ENCODE results near the gene PSMB4. TPM values are rescaled to one million over a fixed set of nuclear protein-coding genes. Genes with fewer than 3 reads are reported as not detected.
"Not testable (repeated sequence)": the region's sequence is repeated elsewhere in the genome, so short reads cannot be mapped to it uniquely, and the experiment has no call there.

PSMB4 gene
- 100 to 1,000 TPM; 188 to 267 (median 213) TPM for total RNA-seq

GRCh38 chr1:151399324-151400171 lies at the start of gene PSMB4:
Gene PSMB4, plus strand, starts transcription at chr1:151399573. Its CDS starts 15 bp downstream, at chr1:151399588.
- WGBS, 2 donors, result 0 to 1% methylated on average over 63 of the region's 63 CpGs
- intact Hi-C loops (cut with DNase I; ENCODE audit: low total_unique reads), result no loop called here
- peak; percentile 91 to 96 for DNase-seq (ENCODE audit: low spot score in 2 of 2)
- TF ChIP-seq, protein P1, sequence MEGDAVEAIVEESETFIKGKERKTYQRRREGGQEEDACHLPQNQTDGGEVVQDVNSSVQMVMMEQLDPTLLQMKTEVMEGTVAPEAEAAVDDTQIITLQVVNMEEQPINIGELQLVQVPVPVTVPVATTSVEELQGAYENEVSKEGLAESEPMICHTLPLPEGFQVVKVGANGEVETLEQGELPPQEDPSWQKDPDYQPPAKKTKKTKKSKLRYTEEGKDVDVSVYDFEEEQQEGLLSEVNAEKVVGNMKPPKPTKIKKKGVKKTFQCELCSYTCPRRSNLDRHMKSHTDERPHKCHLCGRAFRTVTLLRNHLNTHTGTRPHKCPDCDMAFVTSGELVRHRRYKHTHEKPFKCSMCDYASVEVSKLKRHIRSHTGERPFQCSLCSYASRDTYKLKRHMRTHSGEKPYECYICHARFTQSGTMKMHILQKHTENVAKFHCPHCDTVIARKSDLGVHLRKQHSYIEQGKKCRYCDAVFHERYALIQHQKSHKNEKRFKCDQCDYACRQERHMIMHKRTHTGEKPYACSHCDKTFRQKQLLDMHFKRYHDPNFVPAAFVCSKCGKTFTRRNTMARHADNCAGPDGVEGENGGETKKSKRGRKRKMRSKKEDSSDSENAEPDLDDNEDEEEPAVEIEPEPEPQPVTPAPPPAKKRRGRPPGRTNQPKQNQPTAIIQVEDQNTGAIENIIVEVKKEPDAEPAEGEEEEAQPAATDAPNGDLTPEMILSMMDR (IDR thresholded peaks at IDR 0.05), result no peak
- TF ChIP-seq POLR2A (IDR thresholded peaks at IDR 0.05), result no peak
- H3K4me3 ChIP-seq (ENCODE audit: low read depth, poor library complexity, severe bottlenecking), result peak within 1 kb of the TSS; percentile 98

- WGBS, 2 donors, result 86 to 87% methylated on average over 9 of the region's 9 CpGs
- DNase-seq (ENCODE audit: low spot score in 2 of 2), result not testable (repeated sequence)
- intact Hi-C loops (cut with DNase I; ENCODE audit: low total_unique reads), result loop anchor here (2.0 kb wide), 1 partner anchor 142 kb away; no protein-coding TSS in a partner anchor
Measured at GRCh38 chr1:151350323-151350722, 49.0 kb upstream of the PSMB4 start.

DNA sequence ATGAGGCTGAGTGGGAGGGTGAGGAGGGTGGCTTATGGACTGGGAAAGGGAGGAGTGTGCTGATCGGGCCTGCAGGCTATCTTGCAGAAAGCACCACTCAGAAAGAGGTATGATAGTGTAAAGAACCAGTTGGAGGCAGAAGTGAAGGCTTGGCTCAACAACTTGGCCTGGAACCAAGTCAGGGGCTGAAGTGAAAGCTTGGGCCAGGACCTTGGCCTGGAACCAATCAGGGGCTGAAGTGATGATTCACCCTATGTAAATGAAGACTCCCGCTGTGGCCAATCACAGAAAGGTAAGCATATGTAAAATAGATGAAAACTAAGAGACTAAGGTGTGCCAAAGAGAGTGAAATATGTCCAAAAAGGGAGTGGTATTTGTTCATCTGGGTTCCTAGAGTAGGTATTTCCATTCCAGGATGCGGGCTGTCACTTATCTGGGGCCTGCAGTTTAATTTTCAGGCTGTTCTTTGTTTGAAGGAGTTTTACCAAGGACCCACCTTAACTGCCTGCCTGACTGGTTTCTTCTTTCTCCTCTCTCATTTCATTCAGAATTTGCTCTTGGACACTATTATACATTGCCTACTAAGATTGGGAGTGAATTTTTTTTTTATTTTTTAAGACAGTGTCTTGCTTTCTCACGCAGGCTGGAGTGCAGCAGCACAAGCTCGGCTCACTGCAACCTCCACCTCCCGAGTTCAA lies 47.2 kb upstream of the PSMB4 start:
- 91 to 93% methylated on average over 6 of the region's 6 CpGs for WGBS, 2 donors
- intact Hi-C loops (cut with DNase I; ENCODE audit: low total_unique reads), result no loop called here
- no peak overlapping the region for H3K4me3 ChIP-seq (ENCODE audit: low read depth, poor library complexity, severe bottlenecking)
- no peak for TF ChIP-seq POLR2A (IDR thresholded peaks at IDR 0.05)
- TF ChIP-seq, protein P1 (IDR thresholded peaks at IDR 0.05), result no peak
- DNase-seq (ENCODE audit: low spot score in 2 of 2), result no peak

More at GRCh38 chr1:151350323-151350722, 49.0 kb upstream of the PSMB4 start:
- not testable (repeated sequence) for H3K4me3 ChIP-seq (ENCODE audit: low read depth, poor library complexity, severe bottlenecking)

DNA sequence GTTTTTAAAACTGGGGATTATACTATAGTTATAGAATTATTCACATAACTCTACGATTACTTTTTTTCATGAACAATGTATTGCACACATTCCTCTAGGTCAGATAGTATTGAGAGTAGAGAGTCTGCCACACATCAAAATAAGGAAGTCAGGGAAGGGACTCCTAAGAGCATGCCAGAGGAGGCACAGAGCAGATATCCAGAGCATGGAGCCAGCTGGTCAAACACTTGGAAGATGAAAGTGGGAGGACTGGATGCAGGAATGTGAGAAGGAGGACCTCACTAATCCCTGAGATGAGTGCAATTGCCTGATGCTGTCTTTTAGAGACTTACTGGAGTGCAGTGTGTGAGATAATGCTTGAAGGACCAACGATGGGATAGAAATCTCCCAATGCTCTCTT lies 42.7 kb upstream of the PSMB4 start:
- intact Hi-C loops (cut with DNase I; ENCODE audit: low total_unique reads), result no loop called here
- no peak for DNase-seq (ENCODE audit: low spot score in 2 of 2)
- WGBS, 2 donors, result 55 to 61% methylated on average over 2 of the region's 2 CpGs
- TF ChIP-seq, protein P1 (IDR thresholded peaks at IDR 0.05), result no peak
- TF ChIP-seq POLR2A (IDR thresholded peaks at IDR 0.05), result no peak
- H3K4me3 ChIP-seq (ENCODE audit: low read depth, poor library complexity, severe bottlenecking), result no peak overlapping the region

DNA sequence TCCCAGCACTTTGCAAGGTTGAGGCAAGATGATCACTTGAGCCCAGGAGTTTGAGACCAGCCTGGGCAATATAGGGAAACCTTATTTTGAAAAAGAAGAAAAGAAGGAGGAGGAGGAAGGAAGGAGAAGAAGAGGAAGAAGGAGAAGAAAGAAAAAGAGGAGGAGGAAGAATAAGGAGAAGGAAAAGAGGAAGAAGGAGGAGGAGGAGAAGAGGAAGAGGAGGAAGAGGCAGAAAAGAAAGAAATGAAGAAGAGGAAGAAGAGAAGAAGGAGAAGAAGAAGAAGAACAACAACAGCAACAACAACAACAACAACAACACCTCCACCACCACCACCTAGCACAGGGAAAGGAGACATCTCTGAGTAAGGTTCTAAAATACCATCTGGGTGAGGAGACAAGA lies 37.5 kb upstream of the PSMB4 start:
- no peak for TF ChIP-seq POLR2A (IDR thresholded peaks at IDR 0.05)
- TF ChIP-seq, protein P1 (IDR thresholded peaks at IDR 0.05), result no peak
- no peak overlapping the region for H3K4me3 ChIP-seq (ENCODE audit: low read depth, poor library complexity, severe bottlenecking)
- DNase-seq (ENCODE audit: low spot score in 2 of 2), result no peak
- intact Hi-C loops (cut with DNase I; ENCODE audit: low total_unique reads), result no loop called here

All from lower leg skin (tissue), 4 donors.